HG02588 (cell line): ENCODE data around the gene REEP6.

Experiments used
- ATAC-seq: cut with Tn5 transposase; IDR thresholded peaks from one replicate; pipeline ENCODE4 v1.9.1; 2021; ENCODE audit warnings: mild to moderate bottlenecking, moderate library complexity; ENCODE audit not compliant: unreplicated experiment

REEP6 gene

GRCh38 chr19:1540365-1540925, 49.5 kb downstream of the REEP6 start:
- ATAC-seq, result no peak
